Raji (cell line): Measurements from ENCODE around the gene PAWR.

Experiments
- POLR2A ChIP-seq: IDR thresholded peaks from 2 replicates; pipeline ENCODE4 v1.6.1; 2011; ENCODE audit warnings: low read depth, low read length, control low read depth; ENCODE audit not compliant: insufficient read depth

PAWR gene

DNA sequence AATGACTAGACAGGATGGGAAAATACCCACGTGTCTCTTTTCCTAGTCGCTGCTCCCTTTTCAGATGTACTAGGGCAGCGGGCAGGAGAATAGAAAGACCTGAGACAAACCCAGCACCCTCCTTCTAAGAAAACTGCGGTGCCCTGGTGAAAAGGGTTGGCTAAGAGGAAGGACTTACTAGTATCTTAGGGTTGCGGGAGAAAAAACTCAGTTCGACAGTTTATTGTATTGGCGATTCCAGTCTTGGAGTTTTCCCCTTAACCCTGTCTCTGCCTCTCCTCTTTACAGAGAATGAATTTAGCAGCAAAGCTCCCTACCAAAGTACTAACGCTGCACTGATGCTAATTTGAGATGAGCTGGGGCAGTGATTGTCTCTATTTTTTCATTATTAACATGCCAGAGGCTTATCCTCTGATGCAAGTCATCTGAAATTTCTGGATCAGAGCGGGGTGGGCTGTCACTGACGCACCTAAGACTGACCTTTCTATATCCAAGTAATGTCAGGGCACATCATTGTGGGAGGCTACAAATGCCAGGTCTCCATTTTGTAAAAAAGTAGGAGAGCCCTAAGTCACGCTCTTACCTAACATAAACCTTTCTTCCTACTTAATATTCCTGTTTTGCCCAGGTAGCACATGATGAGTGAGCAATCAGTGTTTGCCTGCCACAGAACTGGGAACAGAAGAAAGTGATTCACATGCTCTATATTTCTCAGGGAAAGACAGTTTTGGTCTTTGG lies 916 bp upstream of the PAWR start:
- no peak for TF ChIP-seq POLR2A

GRCh38 chr12:79690142-79690637 lies 574 bp downstream of the PAWR start:
- peak; percentile 72 for TF ChIP-seq POLR2A

DNA sequence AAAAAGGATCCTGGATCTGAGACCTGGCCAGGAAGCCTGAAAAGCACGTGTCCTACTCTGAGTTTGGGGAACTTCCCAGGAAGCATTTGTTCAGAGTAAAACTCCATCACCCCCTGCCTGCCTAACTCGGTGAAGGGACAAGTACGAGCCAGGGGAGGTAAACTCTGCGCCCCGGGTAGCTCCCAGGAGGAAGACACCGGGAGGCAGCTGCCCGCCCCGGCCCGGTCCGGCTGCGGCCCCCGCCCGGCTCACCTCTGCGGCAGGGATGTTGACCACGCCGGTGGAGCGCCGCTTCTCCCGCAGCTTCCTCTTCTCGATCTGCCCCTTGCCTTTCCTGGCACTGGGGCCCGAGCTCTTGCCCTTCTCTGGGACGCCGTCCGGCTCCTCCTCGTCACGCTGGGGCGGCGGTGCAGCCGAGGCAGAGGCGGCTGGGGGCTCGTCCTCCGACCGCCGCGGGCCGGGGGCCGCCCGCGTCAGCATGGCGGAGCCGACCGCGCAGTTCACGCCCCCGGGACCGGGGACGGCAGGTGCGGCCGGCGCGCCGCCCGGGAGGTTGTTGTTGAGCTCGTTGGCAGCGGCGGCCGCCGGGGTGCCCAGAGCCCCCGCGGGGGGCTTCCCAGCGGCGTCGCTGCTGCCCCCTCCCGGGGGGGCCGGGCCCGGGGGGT lies 1.2 kb downstream of the PAWR start:
- TF ChIP-seq POLR2A: no peak; the same call in 1 of the 2 replicates

GRCh38 chr12:79689061-79689476 lies 1.7 kb downstream of the PAWR start:
- TF ChIP-seq POLR2A: no peak

GRCh38 chr12:79688376-79689060 lies 2.2 kb downstream of the PAWR start:
- TF ChIP-seq POLR2A: no peak

- no peak for TF ChIP-seq POLR2A
These were observed 3.0 kb downstream of the PAWR start for GRCh38 chr12:79687711-79688260.

GRCh38 chr12:79686171-79686570 lies 4.6 kb downstream of the PAWR start:
- TF ChIP-seq POLR2A: no peak

DNA sequence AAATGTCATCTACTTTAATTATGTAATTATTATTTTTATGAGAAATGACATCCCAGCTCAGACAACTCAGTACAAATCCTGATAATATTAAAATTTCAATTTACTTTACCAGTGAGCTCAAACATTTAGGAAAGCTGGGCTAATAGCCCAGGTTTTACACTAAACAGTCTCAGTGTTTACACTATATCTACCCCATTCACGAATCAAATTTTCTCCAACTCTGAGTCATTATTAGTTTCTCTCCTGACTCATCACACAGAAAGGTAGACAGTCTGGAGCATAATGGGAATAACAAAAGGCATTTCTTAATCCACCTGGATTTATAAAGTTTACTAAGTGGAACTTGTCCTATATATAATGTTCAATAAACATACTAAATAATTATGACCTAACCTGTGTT lies 5.7 kb downstream of the PAWR start:
- no peak for TF ChIP-seq POLR2A

- no peak for TF ChIP-seq POLR2A
These were observed 8.2 kb downstream of the PAWR start for GRCh38 chr12:79682593-79682992.

DNA sequence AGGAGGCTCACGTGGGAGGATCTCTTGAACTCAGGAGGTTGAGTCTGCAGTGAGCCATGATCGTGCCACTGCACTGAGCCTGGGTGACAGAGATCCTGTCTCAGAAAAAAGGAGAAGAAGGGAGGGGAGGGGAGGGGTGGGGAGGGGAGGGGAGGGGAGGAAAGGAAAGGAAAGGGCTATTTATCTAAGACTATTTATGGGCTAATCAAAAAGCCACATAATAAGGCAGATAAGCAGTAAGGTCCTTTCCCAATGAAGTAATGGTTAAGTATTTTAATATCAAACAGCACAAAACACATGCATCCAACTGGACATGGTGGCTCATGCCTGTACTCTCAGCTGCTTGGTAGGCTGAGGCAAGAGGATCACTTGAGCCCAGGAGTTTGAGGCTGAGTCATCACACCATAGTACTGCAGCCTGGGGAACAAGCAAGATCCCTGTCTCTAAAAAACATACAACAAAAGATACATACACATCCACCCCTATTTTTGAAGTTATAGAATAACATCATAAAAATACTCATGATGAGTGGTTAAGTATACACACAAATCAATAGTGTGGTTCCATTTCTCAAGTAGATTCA lies 9.7 kb downstream of the PAWR start:
- TF ChIP-seq POLR2A: no peak

DNA sequence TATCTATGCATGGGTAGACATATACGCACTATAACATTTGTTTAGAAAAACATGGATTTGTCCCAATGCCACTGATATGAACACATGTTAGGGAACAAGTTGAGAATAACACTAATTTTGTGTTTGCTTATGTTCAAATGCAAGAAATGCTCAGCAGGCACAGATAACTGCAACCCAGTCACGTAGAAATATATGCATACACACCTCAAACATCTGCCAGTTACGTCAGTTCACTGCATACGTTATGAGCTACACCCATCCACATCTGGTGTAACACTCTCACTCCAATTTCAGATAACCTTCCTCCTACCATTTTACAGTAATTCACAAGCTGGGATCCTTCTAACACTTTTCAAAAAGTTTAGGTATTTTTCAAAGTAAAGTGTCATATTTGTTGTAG lies 10.7 kb downstream of the PAWR start:
- TF ChIP-seq POLR2A: no peak

DNA sequence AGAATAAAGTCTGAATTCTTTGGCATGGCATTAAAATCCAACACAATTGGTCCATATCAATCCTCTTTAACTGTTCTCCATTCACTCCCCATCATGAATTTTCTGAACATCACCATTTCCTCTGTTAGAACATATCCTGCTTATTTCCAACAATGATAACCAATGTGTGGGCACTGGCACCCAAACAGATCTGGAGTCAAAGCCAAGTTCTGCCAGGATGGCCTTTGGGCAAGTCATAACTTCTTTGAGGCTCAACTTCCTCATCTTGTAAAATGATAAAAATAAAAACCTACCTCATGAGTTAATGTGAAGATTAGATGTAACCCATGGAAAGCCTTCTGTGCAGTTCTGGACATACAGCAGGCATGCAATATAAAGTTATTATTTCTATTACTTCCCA lies 12.5 kb downstream of the PAWR start:
- TF ChIP-seq POLR2A: no peak

DNA sequence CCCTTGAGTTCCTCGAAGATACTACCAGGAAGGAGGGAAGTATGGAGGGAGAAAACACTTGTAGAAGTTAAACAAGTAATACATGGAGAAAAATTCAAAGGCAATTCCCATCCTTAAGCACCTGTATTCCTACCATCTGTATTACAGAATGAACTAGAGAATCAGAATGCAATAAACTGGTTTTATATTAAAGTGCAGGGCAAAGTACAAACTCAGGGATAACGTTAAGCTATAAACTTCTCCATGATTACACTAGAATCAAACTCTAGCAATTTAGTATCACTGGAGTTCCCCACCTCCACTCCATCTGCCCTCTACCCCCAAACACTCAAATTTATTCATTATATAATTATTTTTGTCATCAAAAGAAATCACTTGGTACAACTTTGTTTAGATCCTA lies 13.1 kb downstream of the PAWR start:
- TF ChIP-seq POLR2A: no peak

DNA sequence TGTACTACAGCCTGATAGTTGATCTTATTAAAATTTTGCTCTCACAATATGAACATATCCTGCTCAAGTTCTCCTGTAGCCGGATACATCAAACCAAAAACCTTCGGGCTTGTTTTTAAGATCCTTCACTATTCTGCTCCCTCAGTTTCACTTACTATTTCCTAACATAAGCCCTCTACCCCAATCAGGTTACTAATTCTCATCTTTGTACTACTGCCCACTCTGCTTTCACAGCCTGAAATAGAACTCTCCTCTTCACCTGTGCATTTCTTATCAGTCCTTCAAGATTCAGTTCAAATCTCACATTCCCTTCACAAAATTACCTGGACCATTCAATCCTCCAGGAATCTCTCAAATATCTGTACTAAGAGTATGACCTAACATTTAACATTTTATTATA lies 14.2 kb downstream of the PAWR start:
- no peak for TF ChIP-seq POLR2A

DNA sequence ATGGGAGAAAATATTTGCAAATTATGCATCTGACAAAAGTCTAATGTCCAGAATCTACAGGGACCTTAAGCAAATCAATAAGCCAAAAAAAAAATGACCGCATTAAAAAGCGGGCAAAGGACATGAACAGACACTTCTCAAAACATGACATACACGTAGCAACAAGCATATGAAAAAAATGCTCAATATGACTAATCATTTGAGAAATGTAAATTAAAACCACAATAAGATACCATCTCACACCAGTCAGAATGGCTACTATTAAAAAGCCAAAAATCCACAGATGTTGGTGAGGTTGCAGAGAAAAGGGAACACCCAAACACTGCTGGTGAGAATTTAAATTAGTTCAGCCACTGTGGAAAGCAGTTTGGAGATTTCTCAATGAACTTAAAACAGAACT lies 16.1 kb downstream of the PAWR start:
- TF ChIP-seq POLR2A: no peak
